ENCODE results near the gene DOK7.
"Not testable (repeated sequence)": the region's sequence is repeated elsewhere in the genome, so short reads cannot be mapped to it uniquely, and the experiment has no call there.

Gene DOK7

GRCh38 chr4:3501126-3501824, 38.2 kb downstream of the DOK7 start:
- no peak for DNase-seq (ENCODE audit: low read depth in 4 of 4, low spot score in 1 of 4)

- no peak for DNase-seq (ENCODE audit: low read depth in 4 of 4, low spot score in 1 of 4)
Measured at GRCh38 chr4:3501825-3502425, 38.8 kb downstream of the DOK7 start.

GRCh38 chr4:3502941-3503936, 40.1 kb downstream of the DOK7 start:
- DNase-seq (ENCODE audit: low read depth in 4 of 4, low spot score in 1 of 4) = no peak

GRCh38 chr4:3505231-3505630, 42.1 kb downstream of the DOK7 start:
- DNase-seq (ENCODE audit: low read depth in 4 of 4, low spot score in 1 of 4) = no peak

GRCh38 chr4:3508542-3508941, 45.4 kb downstream of the DOK7 start:
- DNase-seq (ENCODE audit: low read depth in 4 of 4, low spot score in 1 of 4) = no peak

GRCh38 chr4:3510481-3510880, 47.4 kb downstream of the DOK7 start:
- no peak for DNase-seq (ENCODE audit: low read depth in 4 of 4, low spot score in 1 of 4)

- DNase-seq (ENCODE audit: low read depth in 4 of 4, low spot score in 1 of 4) = no peak
Measured at GRCh38 chr4:3511187-3511586, 48.1 kb downstream of the DOK7 start.

- not testable (repeated sequence) for DNase-seq (ENCODE audit: low read depth in 4 of 4, low spot score in 1 of 4)
Measured at GRCh38 chr4:3511601-3512000, 48.5 kb downstream of the DOK7 start.

- no peak for DNase-seq (ENCODE audit: low read depth in 4 of 4, low spot score in 1 of 4)
Measured at GRCh38 chr4:3512279-3512678, 49.2 kb downstream of the DOK7 start.

GRCh38 chr4:3512719-3513118, 49.6 kb downstream of the DOK7 start:
- no peak for DNase-seq (ENCODE audit: low read depth in 4 of 4, low spot score in 1 of 4)

GRCh38 chr4:3513807-3514206, 50.7 kb downstream of the DOK7 start:
- DNase-seq (ENCODE audit: low read depth in 4 of 4, low spot score in 1 of 4) = no peak

GRCh38 chr4:3514221-3514780, 51.2 kb downstream of the DOK7 start:
- DNase-seq (ENCODE audit: low read depth in 4 of 4, low spot score in 1 of 4) = no peak

- no peak for DNase-seq (ENCODE audit: low read depth in 4 of 4, low spot score in 1 of 4)
Measured at GRCh38 chr4:3514806-3515501, 51.8 kb downstream of the DOK7 start.

- no peak for DNase-seq (ENCODE audit: low read depth in 4 of 4, low spot score in 1 of 4)
Measured at GRCh38 chr4:3515646-3516045, 52.5 kb downstream of the DOK7 start.

- no peak for DNase-seq (ENCODE audit: low read depth in 4 of 4, low spot score in 1 of 4)
Measured at GRCh38 chr4:3516061-3516835, 53.1 kb downstream of the DOK7 start.

GRCh38 chr4:3516836-3517730, 54.0 kb downstream of the DOK7 start:
- DNase-seq (ENCODE audit: low read depth in 4 of 4, low spot score in 1 of 4) = no peak

GRCh38 chr4:3517731-3518510, 54.8 kb downstream of the DOK7 start:
- DNase-seq (ENCODE audit: low read depth in 4 of 4, low spot score in 1 of 4) = no peak

GRCh38 chr4:3518511-3518880, 55.4 kb downstream of the DOK7 start:
- DNase-seq (ENCODE audit: low read depth in 4 of 4, low spot score in 1 of 4) = no peak
